H9 (cell line): ENCODE results near the gene RNF17. TPM values are rescaled to one million over a fixed set of nuclear protein-coding genes. Genes with fewer than 3 reads are reported as not detected.

Experiments used
- DNase-seq: peaks from one replicate; pipeline ENCODE4 v3.0.0-alpha.2; 2017
- H2AFZ ChIP-seq: one replicate; pipeline ENCODE4 v1.6.1; 2013; ENCODE audit warnings: mild to moderate bottlenecking, low read length, control low read depth, moderate library complexity
- H2AK5ac ChIP-seq: 2 replicates; pipeline ENCODE4 v1.6.1; 2013; ENCODE audit warnings: low read length, control low read depth, mixed read lengths; ENCODE audit not compliant: insufficient read length
- H2BK120ac ChIP-seq: one replicate; pipeline ENCODE4 v1.6.1; 2013; ENCODE audit warnings: low read depth, mild to moderate bottlenecking, low read length, control low read depth, inconsistent platforms; ENCODE audit not compliant: poor library complexity, severe bottlenecking
- H2BK12ac ChIP-seq: 2 replicates; pipeline ENCODE4 v1.6.1; 2013; ENCODE audit warnings: low read length, control low read depth, mixed read lengths, low read depth; ENCODE audit not compliant: insufficient read length
- H2BK15ac ChIP-seq: 2 replicates; pipeline ENCODE4 v1.6.1; 2013; ENCODE audit warnings: low read depth, low read length, control low read depth
- H2BK20ac ChIP-seq: one replicate; pipeline ENCODE4 v1.6.1; 2013; ENCODE audit warnings: low read depth, mild to moderate bottlenecking, low read length, control low read depth, inconsistent platforms; ENCODE audit not compliant: poor library complexity, severe bottlenecking
- H2BK5ac ChIP-seq: 2 replicates; pipeline ENCODE4 v1.6.1; 2013; ENCODE audit warnings: low read length, control low read depth, mixed read lengths; ENCODE audit not compliant: insufficient read length
- H3K14ac ChIP-seq: 2 replicates; pipeline ENCODE4 v1.6.1; 2013; ENCODE audit warnings: low read length, control low read depth; ENCODE audit not compliant: insufficient read depth
- H3K18ac ChIP-seq: 2 replicates; pipeline ENCODE4 v1.6.1; 2013; ENCODE audit warnings: low read depth, mild to moderate bottlenecking, mixed read lengths, low read length, control low read depth; ENCODE audit not compliant: insufficient read length
- H3K23ac ChIP-seq: 2 replicates; pipeline ENCODE4 v1.6.1; 2013; ENCODE audit warnings: low read length, control low read depth, mixed read lengths, low read depth; ENCODE audit not compliant: insufficient read length
- H3K23me2 ChIP-seq: 2 replicates; pipeline ENCODE4 v1.6.1; 2013; ENCODE audit warnings: low read depth, mild to moderate bottlenecking, mixed read lengths, low read length, control low read depth; ENCODE audit not compliant: insufficient read length, poor library complexity, severe bottlenecking
- H3K27ac ChIP-seq: 2 replicates; pipeline ENCODE4 v1.5.1; 2013; ENCODE audit warnings: low read length, control low read depth, mixed read lengths, low read depth; ENCODE audit not compliant: insufficient read length
- H3K27me3 ChIP-seq: 2 replicates; pipeline ENCODE4 v1.6.1; 2013; ENCODE audit warnings: low read length, control low read depth, inconsistent platforms; ENCODE audit not compliant: insufficient read depth
- H3K4ac ChIP-seq: 2 replicates; pipeline ENCODE4 v1.6.1; 2013; ENCODE audit warnings: low read depth, mild to moderate bottlenecking, control low read depth, inconsistent platforms, low read length, moderate library complexity
- H3K4me1 ChIP-seq: 2 replicates; pipeline ENCODE4 v1.6.1; 2013; ENCODE audit warnings: low read length, control low read depth, inconsistent platforms; ENCODE audit not compliant: insufficient read depth
- H3K4me2 ChIP-seq: 2 replicates; pipeline ENCODE4 v1.6.1; 2013; ENCODE audit warnings: low read length, control low read depth, mixed read lengths; ENCODE audit not compliant: insufficient read length, insufficient read depth
- H3K56ac ChIP-seq: 2 replicates; pipeline ENCODE4 v1.6.1; 2013; ENCODE audit warnings: low read depth, mild to moderate bottlenecking, mixed read lengths, low read length, control low read depth; ENCODE audit not compliant: insufficient read length
- H3K79me1 ChIP-seq: 2 replicates; pipeline ENCODE4 v1.6.1; 2013; ENCODE audit warnings: low read depth, mild to moderate bottlenecking, moderate library complexity, low read length, control low read depth, inconsistent platforms; ENCODE audit not compliant: insufficient read depth, poor library complexity, severe bottlenecking
- H3K79me2 ChIP-seq: 2 replicates; pipeline ENCODE4 v1.6.1; 2013; ENCODE audit warnings: low read length, control low read depth, inconsistent platforms; ENCODE audit not compliant: insufficient read depth
- H3K9ac ChIP-seq: 2 replicates; pipeline ENCODE4 v1.6.1; 2013; ENCODE audit warnings: low read length, control low read depth, mixed read lengths; ENCODE audit not compliant: insufficient read length; ENCODE audit errors: extremely low read depth
- H3K9me3 ChIP-seq: one replicate; pipeline ENCODE4 v1.6.1; 2013; ENCODE audit warnings: low read depth, low read length, inconsistent platforms; ENCODE audit not compliant: control insufficient read depth
- H3T11ph ChIP-seq: one replicate; pipeline ENCODE4 v1.6.1; 2013; ENCODE audit warnings: mild to moderate bottlenecking, low read length, control low read depth, inconsistent platforms
- H4K20me1 ChIP-seq: one replicate; pipeline ENCODE4 v1.6.1; 2013; ENCODE audit not compliant: control insufficient read depth, insufficient read length, insufficient read depth
- H4K5ac ChIP-seq: 2 replicates; pipeline ENCODE4 v1.6.1; 2013; ENCODE audit warnings: low read depth, mild to moderate bottlenecking, mixed read lengths, low read length, control low read depth; ENCODE audit not compliant: insufficient read length
- H4K8ac ChIP-seq: replicated peaks from 2 replicates; pipeline ENCODE4 v1.6.1; 2013; ENCODE audit warnings: low read length, control low read depth, mixed read lengths, low read depth; ENCODE audit not compliant: insufficient read length
- H4K91ac ChIP-seq: 2 replicates; pipeline ENCODE4 v1.6.1; 2013; ENCODE audit warnings: low read depth, mild to moderate bottlenecking, moderate library complexity, mixed read lengths, low read length, control low read depth; ENCODE audit not compliant: insufficient read length
- H3K27ac Mint-ChIP-seq, 3 experiments: 2 replicates in 2 of 3; 3 replicates in 1 of 3; pipeline ENCODE4 v1.8.0; 2020 to 2021; ENCODE audit warnings: mixed read lengths in 3 of 3, mild to moderate bottlenecking in 1 of 3, moderate library complexity in 1 of 3
- H3K27me3 Mint-ChIP-seq: 2 replicates; pipeline ENCODE4 v1.8.0; 2021; ENCODE audit warnings: low read depth, mild to moderate bottlenecking, moderate library complexity, mixed read lengths
- H3K36me3 Mint-ChIP-seq, 3 experiments: 2 replicates in 2 of 3; 3 replicates in 1 of 3; pipeline ENCODE4 v1.8.0; 2020 to 2021; ENCODE audit warnings: low read depth in 3 of 3, mixed read lengths in 3 of 3; ENCODE audit not compliant: insufficient read depth in 1 of 3
- H3K4me1 Mint-ChIP-seq, 2 experiments: 2 replicates each; pipeline ENCODE4 v1.8.0; 2020; ENCODE audit warnings: mixed read lengths in 2 of 2
- H3K4me3 Mint-ChIP-seq, 2 experiments: 2 replicates in 1 of 2; 3 replicates in 1 of 2; pipeline ENCODE4 v1.8.0; 2020 to 2021; ENCODE audit warnings: mild to moderate bottlenecking in 2 of 2, mixed read lengths in 2 of 2, moderate library complexity in 1 of 2
- H3K9me3 Mint-ChIP-seq, 2 experiments: 2 replicates in 1 of 2; 3 replicates in 1 of 2; pipeline ENCODE4 v1.8.0; 2020; ENCODE audit warnings: mild to moderate bottlenecking in 2 of 2, mixed read lengths in 2 of 2, moderate library complexity in 1 of 2
- WGBS: extraction: QIAGEN DNeasy Blood & Tissue Kit; methylation state at CpG from one replicate; pipeline ENCODE4 v1.1.7; 2013; ENCODE audit warnings: missing lambda C conversion rate, low lambda C conversion rate, mixed read lengths; ENCODE audit not compliant: insufficient read length; ENCODE audit errors: extremely low coverage; 5-methylcytosine and 5-hydroxymethylcytosine counted together
- total RNA-seq: library from RNA; stranded (reverse); gene quantifications from 2 replicates; pipeline ENCODE4 v1.2.1, GENCODE V29; 2021
- TF ChIP-seq, protein P1 (sequence below): fragments of 200-600 bp; sonication (generic); conservative IDR thresholded peaks from 3 replicates; pipeline ENCODE4 v1.8.0; 2021; ENCODE audit warnings: antibody characterized with exemption, mild to moderate bottlenecking

Gene RNF17
- total RNA-seq, 1 experiment from 2014 or later = not detected

DNA sequence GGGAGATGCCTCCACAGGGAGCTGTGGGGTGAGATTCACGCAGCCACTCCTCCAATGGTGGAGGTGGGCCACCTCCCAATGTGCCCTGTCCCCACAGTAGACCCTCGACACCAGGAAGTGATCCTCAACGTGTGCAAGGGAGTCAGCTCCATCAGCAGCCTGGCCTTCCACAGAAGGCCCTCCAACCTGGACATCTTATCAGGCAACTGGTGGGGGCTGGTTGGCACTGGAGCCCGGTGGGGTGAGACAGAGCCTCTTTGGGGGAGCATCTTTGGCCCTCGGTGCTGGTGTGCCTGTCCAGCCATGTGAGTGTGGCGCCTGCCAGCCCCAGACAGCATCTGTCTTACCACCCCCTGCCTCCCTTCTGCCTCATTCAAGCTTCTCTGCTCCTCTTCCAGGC lies 19.7 kb upstream of the RNF17 start:
- no peak for DNase-seq
- H4K5ac ChIP-seq = no peak overlapping the region
- Mint-ChIP-seq H3K36me3 (no peaks in the 10 kb centered on the region; a peak in 2 of 7 replicates), H3K27me3 (peaks cover 69% of the 10 kb centered on the region), H3K4me3 (no peak overlapping the region), H3K27ac (no peak overlapping the region), H3K4me1 (peaks cover 21 to 25% of the 10 kb centered on the region in 2 experiments), H3K9me3 (no peaks in the 10 kb centered on the region; a peak in 1 of 5 replicates)
- no peak overlapping the region for H4K8ac ChIP-seq
- no peak overlapping the region for H3K56ac ChIP-seq
- no peak overlapping the region for H4K91ac ChIP-seq
- no peak overlapping the region for H3K4me2 ChIP-seq
- H3K27ac ChIP-seq = no peak overlapping the region
- H2BK5ac ChIP-seq = no peak overlapping the region
- no peak overlapping the region for H3K14ac ChIP-seq
- no peak overlapping the region for H3K18ac ChIP-seq
- no peak overlapping the region for H2BK15ac ChIP-seq
- no peak overlapping the region for H2AK5ac ChIP-seq
- no peak overlapping the region for H3T11ph ChIP-seq
- peaks cover 22% of the 10 kb centered on the region for H3K23me2 ChIP-seq
- TF ChIP-seq, protein P1, sequence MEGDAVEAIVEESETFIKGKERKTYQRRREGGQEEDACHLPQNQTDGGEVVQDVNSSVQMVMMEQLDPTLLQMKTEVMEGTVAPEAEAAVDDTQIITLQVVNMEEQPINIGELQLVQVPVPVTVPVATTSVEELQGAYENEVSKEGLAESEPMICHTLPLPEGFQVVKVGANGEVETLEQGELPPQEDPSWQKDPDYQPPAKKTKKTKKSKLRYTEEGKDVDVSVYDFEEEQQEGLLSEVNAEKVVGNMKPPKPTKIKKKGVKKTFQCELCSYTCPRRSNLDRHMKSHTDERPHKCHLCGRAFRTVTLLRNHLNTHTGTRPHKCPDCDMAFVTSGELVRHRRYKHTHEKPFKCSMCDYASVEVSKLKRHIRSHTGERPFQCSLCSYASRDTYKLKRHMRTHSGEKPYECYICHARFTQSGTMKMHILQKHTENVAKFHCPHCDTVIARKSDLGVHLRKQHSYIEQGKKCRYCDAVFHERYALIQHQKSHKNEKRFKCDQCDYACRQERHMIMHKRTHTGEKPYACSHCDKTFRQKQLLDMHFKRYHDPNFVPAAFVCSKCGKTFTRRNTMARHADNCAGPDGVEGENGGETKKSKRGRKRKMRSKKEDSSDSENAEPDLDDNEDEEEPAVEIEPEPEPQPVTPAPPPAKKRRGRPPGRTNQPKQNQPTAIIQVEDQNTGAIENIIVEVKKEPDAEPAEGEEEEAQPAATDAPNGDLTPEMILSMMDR = no peak
- H3K79me1 ChIP-seq = no peaks in the 10 kb centered on the region
- no peaks in the 10 kb centered on the region for H3K4me1 ChIP-seq
- no peak overlapping the region for H2AFZ ChIP-seq
- H3K4ac ChIP-seq = no peak overlapping the region
- H4K20me1 ChIP-seq = no peaks in the 10 kb centered on the region
- H3K27me3 ChIP-seq = peaks cover 40% of the 10 kb centered on the region; the same call in 1 of the 2 replicates
- H3K9ac ChIP-seq = no peak overlapping the region
- no peak overlapping the region for H2BK12ac ChIP-seq
- H3K79me2 ChIP-seq = no peaks in the 10 kb centered on the region
- H2BK120ac ChIP-seq = no peak overlapping the region
- no peaks in the 10 kb centered on the region for H3K9me3 ChIP-seq
- no CpG with 5 or more reads among the region's 6 CpGs for WGBS
- H3K23ac ChIP-seq = no peak overlapping the region
- H2BK20ac ChIP-seq = no peak overlapping the region
